GM23248 (cell line): Measurements from ENCODE around the gene PADI1. TPM values are rescaled to one million over a fixed set of nuclear protein-coding genes. Genes with fewer than 3 reads are reported as not detected.
A peak's percentile ranks its signal among the peaks of the same experiment; 100 is the strongest.

Source experiments
- DNase-seq: peaks from one replicate; pipeline ENCODE4 v3.0.0-alpha.2; 2015
- H2AFZ ChIP-seq: fragments of 200-600 bp; sonication (generic); 2 replicates; pipeline ENCODE4 v1.6.1; 2016; ENCODE audit warnings: antibody characterized with exemption
- H3F3A ChIP-seq: fragments of 200-600 bp; sonication (generic); 2 replicates; pipeline ENCODE4 v1.6.1; 2016; ENCODE audit warnings: mild to moderate bottlenecking, antibody characterized with exemption, mixed run types; ENCODE audit not compliant: insufficient read depth
- H3K27ac ChIP-seq: fragments of 200-600 bp; sonication (generic); 2 replicates; pipeline ENCODE4 v1.5.1; 2016; ENCODE audit warnings: mild to moderate bottlenecking
- H3K27me3 ChIP-seq: fragments of 200-600 bp; sonication (generic); replicated peaks from 2 replicates; pipeline ENCODE4 v1.6.1; 2016; ENCODE audit warnings: mild to moderate bottlenecking; ENCODE audit not compliant: insufficient read depth
- H3K36me3 ChIP-seq: fragments of 200-600 bp; sonication (generic); 2 replicates; pipeline ENCODE4 v1.6.1; 2016; ENCODE audit warnings: low read depth, mild to moderate bottlenecking
- H3K4me1 ChIP-seq: fragments of 200-600 bp; sonication (generic); 2 replicates; pipeline ENCODE4 v1.6.1; 2016; ENCODE audit warnings: mild to moderate bottlenecking; ENCODE audit not compliant: insufficient read depth
- H3K4me2 ChIP-seq: fragments of 200-600 bp; sonication (generic); one replicate; pipeline ENCODE4 v1.6.1; 2016; ENCODE audit warnings: mild to moderate bottlenecking; ENCODE audit not compliant: unreplicated experiment
- H3K4me3 ChIP-seq: fragments of 200-600 bp; sonication (generic); 2 replicates; pipeline ENCODE4 v1.5.1; 2016; ENCODE audit warnings: mild to moderate bottlenecking
- H3K79me2 ChIP-seq: fragments of 200-600 bp; sonication (generic); 2 replicates; pipeline ENCODE4 v1.6.1; 2016; ENCODE audit warnings: mild to moderate bottlenecking; ENCODE audit not compliant: insufficient read depth
- H3K9ac ChIP-seq: fragments of 200-600 bp; sonication (generic); 2 replicates; pipeline ENCODE4 v1.6.1; 2016; ENCODE audit warnings: mild to moderate bottlenecking
- H3K9me2 ChIP-seq: fragments of 200-600 bp; sonication (generic); 2 replicates; pipeline ENCODE4 v1.6.1; 2016; ENCODE audit warnings: mixed run types, mild to moderate bottlenecking, moderate library complexity; ENCODE audit not compliant: insufficient read depth
- H3K9me3 ChIP-seq: fragments of 200-600 bp; sonication (generic); one replicate; pipeline ENCODE4 v1.6.1; 2017; ENCODE audit warnings: low read depth
- H4K20me1 ChIP-seq: fragments of 200-600 bp; sonication (generic); 2 replicates; pipeline ENCODE4 v1.6.0; 2016; ENCODE audit not compliant: insufficient read depth
- EZH2 ChIP-seq: fragments of 200-600 bp; sonication (generic); IDR thresholded peaks from 2 replicates; pipeline ENCODE4 v1.6.1; 2018; ENCODE audit warnings: antibody characterized with exemption, mild to moderate bottlenecking; ENCODE audit not compliant: insufficient read depth, poor library complexity, severe bottlenecking
- EZH2phosphoT487 ChIP-seq: fragments of 200-600 bp; sonication (generic); IDR thresholded peaks from 2 replicates; pipeline ENCODE4 v1.6.1; 2018; ENCODE audit warnings: antibody characterized with exemption, moderate library complexity, mild to moderate bottlenecking, low read depth; ENCODE audit not compliant: insufficient read depth
- WGBS, 2 experiments: methylation state at CpG; one replicate each; pipeline ENCODE4 v1.1.6; 2015 to 2017; ENCODE audit warnings: low lambda C conversion rate in 2 of 2, low coverage in 1 of 2; ENCODE audit errors: missing lambda C conversion rate in 2 of 2; 5-methylcytosine and 5-hydroxymethylcytosine counted together
- in situ Hi-C: fragments of 300-500 bp; cut with MboI; formaldehyde crosslinking; loops from 2 replicates; pipeline ENCODE4 v1.15.0; 2020
- polyA plus RNA-seq: library from polyadenylated mRNA; unstranded; fragments of >200 nt; fragmentation: Nextera tagmentation; extraction: Ambion mirVana; gene quantifications from 2 replicates; pipeline ENCODE4 v1.2.1, GENCODE V29; 2016
- total RNA-seq: library from RNA; depleted of rRNA; stranded (reverse); fragments of >200 nt; shearing (Covaris generic); gene quantifications from 2 replicates; pipeline ENCODE4 v1.2.3, GENCODE V29; 2014

PADI1 gene
- total and polyA plus RNA-seq, 2 experiments from 2014 or later = under 0.01 to 0.14 TPM

DNA sequence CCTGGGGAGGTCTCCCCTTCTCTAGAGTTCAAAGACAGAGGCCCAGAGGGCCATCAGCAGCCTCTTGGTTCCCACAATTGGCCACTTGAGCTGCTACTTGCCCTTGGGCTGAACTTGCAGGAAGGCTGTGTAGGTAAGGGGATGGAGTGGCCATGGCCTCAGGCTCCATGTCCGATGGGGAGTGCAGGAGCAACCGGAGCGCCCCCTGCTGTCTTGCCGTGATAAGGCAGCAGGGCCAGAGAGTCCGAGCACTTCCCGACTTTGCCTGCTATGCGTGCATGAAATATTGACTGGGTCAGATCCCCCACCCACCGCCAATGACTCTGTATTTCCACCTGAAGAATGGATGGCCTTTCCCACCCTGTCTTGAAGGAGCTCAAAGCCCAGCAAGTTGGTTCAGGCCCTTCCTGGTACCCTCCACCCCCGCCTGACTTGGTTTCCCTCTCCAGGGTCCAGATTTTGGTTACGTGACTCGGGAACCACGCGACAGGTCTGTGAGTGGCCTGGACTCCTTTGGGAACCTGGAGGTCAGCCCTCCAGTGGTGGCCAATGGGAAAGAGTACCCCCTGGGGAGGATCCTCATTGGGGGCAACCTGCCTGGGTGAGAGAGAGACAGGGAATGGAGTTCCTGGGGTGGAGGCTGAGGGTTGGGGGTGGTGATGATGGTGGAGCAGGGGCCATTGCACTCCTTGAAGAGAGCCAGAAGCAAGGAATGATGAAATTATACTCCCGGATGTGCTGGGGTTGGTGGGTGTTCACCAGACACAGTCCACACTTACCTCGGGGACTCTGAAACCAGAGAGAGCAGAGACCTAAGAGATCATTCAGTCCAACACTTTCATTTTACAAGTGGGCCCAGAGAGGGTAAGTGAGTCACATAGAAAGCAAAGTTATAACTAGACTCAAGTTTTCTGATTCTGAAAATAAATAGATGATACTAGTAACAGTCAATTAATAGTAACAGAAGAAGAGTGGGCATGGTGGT lies 69.5 kb downstream of the PADI1 start:
- peak; percentile 58 for DNase-seq

DNA sequence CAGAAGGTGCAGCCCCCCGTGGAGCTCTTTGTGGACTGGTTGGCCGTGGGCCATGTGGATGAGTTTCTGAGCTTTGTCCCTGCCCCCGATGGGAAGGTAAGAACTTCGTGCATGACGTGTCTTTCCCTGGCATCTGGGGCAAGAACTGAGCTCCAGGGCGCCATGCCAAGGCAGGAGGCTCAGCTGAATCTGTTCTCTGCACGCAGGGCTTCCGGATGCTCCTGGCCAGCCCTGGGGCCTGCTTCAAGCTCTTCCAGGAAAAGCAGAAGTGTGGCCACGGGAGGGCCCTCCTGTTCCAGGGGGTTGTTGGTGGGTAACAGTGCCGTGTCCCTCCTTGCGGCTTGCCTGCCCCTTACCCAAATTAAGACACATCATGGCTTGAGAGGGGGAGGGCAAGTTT lies 71.6 kb downstream of the PADI1 start:
- Histone ChIP-seq H4K20me1 (no peaks in the 10 kb centered on the region), H3K36me3 (no peaks in the 10 kb centered on the region), H3F3A (no peaks in the 10 kb centered on the region), H2AFZ (no peak overlapping the region), H3K27me3 (peaks cover 11% of the 10 kb centered on the region; the same call in 1 of the 2 replicates), H3K9ac (no peak overlapping the region), H3K4me2 (no peak overlapping the region), H3K27ac (no peak overlapping the region), H3K9me3 (no peaks in the 10 kb centered on the region), H3K4me1 (no peaks in the 10 kb centered on the region), H3K79me2 (no peaks in the 10 kb centered on the region), H3K9me2 (no peaks in the 10 kb centered on the region), H3K4me3 (no peak overlapping the region)
- peak; percentile 72 for DNase-seq
- no peak for TF ChIP-seq EZH2
- no peak for TF ChIP-seq EZH2phosphoT487
- in situ Hi-C loops = no loop called here
- WGBS, 2 experiments = 51 to 55% methylated on average over 11 of the region's 11 CpGs

More for the DNA sequence above, 69.5 kb downstream of the PADI1 start:
- Histone ChIP-seq H3F3A (no peaks in the 10 kb centered on the region), H2AFZ (no peak overlapping the region), H3K4me3 (no peak overlapping the region), H3K27me3 (peaks cover 7% of the 10 kb centered on the region; the same call in 1 of the 2 replicates), H3K9me2 (no peaks in the 10 kb centered on the region), H3K36me3 (no peaks in the 10 kb centered on the region), H3K27ac (no peak overlapping the region), H3K79me2 (no peaks in the 10 kb centered on the region), H3K9ac (no peak overlapping the region), H3K4me2 (no peak overlapping the region), H3K9me3 (no peaks in the 10 kb centered on the region), H3K4me1 (no peaks in the 10 kb centered on the region), H4K20me1 (no peaks in the 10 kb centered on the region)
- TF ChIP-seq EZH2 = no peak
- TF ChIP-seq EZH2phosphoT487 = no peak
- in situ Hi-C loops = no loop called here
- WGBS, 2 experiments = 47 to 56% methylated on average over 15 of the region's 15 CpGs

DNA sequence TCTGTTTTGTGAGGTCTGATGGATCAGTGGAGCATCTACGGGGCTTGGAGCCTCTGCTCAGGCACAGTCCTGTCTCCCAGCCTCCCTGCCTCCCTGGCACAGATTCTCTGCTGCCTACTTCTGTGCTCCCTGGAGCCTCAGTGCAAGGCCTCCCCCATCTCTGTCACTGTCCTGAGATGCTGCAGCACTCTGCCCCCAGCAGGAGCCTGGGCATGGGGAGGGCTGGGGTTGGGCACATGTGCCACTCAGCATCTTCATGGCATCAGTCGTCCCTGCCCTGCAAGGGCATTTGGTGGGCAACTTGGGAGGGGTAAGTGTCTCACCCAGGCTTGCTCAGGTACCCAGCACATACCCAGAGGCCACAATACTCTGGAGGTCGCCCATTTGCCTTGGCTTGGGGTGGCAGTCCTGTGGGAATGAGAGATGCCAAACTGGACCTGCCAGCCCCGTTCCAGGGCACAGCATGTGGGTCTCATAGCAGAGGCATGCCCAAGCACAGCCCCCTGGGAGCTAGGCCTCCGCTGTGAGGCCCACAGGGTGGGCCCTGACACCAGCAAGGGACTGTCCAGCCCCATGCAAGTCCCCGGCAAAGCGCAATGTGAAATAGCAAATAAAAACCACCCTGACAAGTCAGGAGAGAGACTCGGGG lies 72.7 kb downstream of the PADI1 start:
- Histone ChIP-seq H3K27me3 (peaks cover 21% of the 10 kb centered on the region), H2AFZ (no peak overlapping the region), H3K9me3 (no peaks in the 10 kb centered on the region), H3K4me2 (no peak overlapping the region), H3K4me3 (no peak overlapping the region), H3K9ac (no peak overlapping the region), H3K36me3 (no peaks in the 10 kb centered on the region), H3F3A (no peaks in the 10 kb centered on the region), H3K4me1 (no peaks in the 10 kb centered on the region), H4K20me1 (no peaks in the 10 kb centered on the region), H3K27ac (no peak overlapping the region), H3K9me2 (no peaks in the 10 kb centered on the region), H3K79me2 (no peaks in the 10 kb centered on the region)
- WGBS, 2 experiments = 74 to 82% methylated on average over 7 to 8 of the region's 8 CpGs
- TF ChIP-seq EZH2phosphoT487 (no peak), EZH2 (no peak)
- DNase-seq = no peak
- in situ Hi-C loops = no loop called here

- no peaks in the 10 kb centered on the region for H3K9me3 ChIP-seq
- DNase-seq = no peak
- H4K20me1 ChIP-seq = no peaks in the 10 kb centered on the region
- H3K79me2 ChIP-seq = no peaks in the 10 kb centered on the region
- H3K36me3 ChIP-seq = no peaks in the 10 kb centered on the region
- 72 to 74% methylated on average over 14 of the region's 14 CpGs for whole genome bisulfite sequencing, 2 experiments
- H2AFZ ChIP-seq = no peak overlapping the region
- no peak overlapping the region for H3K4me2 ChIP-seq
- no peaks in the 10 kb centered on the region for H3F3A ChIP-seq
- no peak overlapping the region for H3K4me3 ChIP-seq
- no peaks in the 10 kb centered on the region for H3K9me2 ChIP-seq
- TF ChIP-seq EZH2 (no peak), EZH2phosphoT487 (no peak)
- H3K4me1 ChIP-seq = no peaks in the 10 kb centered on the region
- H3K27ac ChIP-seq = no peak overlapping the region
- in situ Hi-C loops = no loop called here
- H3K27me3 ChIP-seq = peaks cover 36% of the 10 kb centered on the region
- no peak overlapping the region for H3K9ac ChIP-seq
Measured at GRCh38 chr1:17278996-17279830, 74.3 kb downstream of the PADI1 start.
